Stimulated activated CD8-positive, alpha-beta memory T cell treated with anti-CD3 and anti-CD28 coated beads, Interleukin-15, amount 100 ng/mL, for 48 hours (primary cell): ENCODE data around the gene ADGRD1.

Experiments used
- DNase-seq, 2 donors: peaks; one replicate each; pipeline ENCODE4 v3.0.0-alpha.2; 2020; ENCODE audit warnings: low read depth in 2 of 2

Gene ADGRD1

DNA sequence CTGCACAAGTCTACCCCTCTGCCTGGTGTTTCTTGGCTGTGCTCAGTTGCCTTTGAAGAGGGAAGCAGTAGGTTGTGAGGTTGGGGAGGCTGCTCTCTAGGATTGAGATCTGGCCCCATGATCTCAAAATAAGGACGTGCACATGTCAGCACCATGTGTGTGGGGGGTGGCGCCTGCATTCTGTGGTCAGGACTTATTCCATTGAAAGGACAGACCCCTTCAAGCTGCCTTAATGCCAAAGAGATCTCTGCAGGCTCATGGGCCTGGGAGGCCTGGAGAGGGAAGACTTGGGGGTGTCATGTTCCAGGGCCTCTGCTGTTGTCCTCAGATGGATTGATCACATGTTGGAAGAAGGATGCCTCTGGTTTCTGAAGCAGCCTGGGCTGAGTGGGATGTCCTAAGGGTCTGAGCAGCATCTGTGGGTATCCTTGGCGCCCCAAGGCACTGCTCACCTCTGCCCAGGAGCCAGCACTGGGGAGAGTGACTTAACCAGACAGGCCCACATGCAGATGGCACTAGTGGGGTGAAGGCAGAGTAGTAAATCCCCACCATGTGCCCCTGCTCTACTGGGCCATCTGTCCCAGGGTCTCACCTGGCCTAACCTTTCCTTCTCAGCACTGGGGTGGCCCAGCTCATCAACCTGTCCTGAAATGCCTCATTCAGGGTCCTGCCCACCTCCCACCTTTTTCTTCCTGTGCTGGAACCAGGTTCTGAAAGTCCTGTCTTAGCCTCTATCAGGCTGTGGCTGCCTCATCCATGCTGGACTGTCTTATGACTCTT lies 118.9 kb downstream of the ADGRD1 start:
- DNase-seq = no peak

DNA sequence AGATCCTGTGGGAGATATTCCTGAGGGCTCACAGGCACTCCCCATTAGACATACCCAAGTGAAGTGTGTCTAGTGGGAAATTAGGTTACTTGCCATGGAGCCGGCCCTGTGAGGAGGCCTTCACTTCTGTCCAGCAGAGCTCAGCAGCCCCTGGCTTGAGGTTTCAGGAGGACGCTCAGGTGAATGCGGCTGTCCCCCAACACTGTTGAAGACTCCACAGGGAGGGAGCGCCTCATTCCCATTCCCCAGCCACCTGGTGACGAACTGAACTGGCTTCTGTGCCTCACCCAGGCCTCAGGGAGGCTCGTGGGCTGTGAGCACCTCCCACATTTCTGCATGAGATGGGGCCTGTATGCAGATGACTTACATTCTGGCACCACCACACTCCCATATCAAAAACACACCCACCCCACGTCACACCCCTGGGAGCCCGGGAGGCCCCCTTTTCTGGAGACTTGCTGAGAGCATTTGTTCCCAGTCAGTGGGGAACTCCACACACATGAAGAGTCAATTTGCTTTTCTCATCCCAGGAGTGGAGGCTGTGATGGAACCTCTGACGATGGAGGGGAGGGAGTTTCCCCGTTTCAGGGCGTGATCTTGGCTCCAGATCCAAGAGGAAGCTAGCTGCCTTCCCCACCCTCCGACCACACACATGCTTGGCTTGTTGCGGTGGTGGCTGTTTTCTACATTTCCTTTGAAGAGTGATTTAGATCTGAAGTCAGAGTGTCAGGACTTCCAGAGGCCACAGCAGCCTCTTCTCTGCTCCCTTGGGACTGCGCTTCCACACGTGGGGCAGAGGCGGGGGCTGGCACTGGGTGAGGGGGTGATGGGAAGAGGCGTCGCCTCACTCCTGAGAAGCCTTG lies 120.7 kb downstream of the ADGRD1 start:
- DNase-seq = no peak

DNA sequence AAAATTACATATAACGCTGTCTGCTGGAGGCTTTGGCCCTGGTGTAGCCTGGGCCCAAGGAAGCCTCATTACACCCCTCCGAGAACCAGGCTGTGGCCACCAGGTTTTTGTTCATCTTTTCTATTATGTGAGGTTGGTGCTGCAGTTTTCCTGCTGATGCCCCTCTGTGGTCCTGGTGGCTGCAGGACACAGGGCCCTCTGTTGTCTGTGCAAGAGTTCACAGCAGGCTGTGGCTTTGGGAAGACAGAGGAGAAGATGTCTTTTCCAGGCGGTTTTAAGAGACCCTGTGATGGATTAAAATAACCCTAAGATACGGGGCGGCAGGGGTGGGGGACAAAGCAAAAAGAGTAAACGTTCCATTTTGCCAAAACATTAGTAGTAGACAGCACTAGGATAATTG lies 121.5 kb downstream of the ADGRD1 start:
- DNase-seq = no peak

- DNase-seq = no peak
These were observed 121.9 kb downstream of the ADGRD1 start for GRCh38 chr12:131075611-131076010.

GRCh38 chr12:131076296-131076695 lies 122.6 kb downstream of the ADGRD1 start:
- DNase-seq = no peak

DNA sequence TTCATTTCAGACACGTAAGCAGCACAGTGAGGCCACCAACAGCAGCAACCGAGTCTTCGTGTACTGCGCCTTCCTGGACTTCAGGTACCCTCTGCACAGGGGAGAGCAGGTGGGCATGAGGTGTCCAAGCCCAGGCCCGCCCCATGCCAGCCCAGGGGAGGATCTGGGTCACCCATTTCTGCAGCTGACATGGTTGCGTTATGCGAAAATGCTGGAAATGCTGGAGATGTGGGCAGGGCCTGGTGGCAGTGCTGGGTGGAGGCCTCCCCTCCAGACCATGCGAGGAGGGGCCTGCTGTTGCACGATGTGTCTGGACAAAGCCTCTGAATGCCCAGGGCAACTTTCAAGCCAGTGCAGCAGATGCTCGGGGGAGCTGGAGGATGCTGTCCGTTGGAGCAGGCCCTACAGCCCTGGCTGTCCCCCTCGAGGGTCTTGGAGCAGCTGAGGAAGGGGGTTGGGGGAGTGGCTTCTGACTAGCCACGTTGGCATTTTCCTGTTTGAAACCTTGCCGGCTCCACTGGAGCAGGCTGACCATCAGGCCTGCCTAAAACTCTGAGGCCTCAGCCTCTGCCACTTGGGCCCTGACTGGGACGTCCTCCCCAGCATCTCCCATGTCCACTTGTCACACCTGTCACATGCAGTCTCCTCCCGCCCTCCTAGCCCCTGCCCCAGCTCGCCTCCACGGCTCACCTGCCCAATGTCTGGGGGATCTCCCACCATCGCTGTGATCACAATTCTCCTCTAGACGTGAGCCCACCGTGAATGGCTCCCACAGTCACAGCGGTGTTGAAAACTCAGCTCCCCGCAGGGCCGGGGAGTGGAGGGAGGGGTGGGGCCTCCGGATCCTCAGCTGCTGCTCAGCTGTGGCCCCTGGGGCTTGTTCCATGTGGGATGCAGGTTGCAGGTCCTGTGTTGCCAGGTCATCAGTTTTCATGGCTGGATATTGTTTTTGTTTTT lies 123.4 kb downstream of the ADGRD1 start:
- no peak for DNase-seq

DNA sequence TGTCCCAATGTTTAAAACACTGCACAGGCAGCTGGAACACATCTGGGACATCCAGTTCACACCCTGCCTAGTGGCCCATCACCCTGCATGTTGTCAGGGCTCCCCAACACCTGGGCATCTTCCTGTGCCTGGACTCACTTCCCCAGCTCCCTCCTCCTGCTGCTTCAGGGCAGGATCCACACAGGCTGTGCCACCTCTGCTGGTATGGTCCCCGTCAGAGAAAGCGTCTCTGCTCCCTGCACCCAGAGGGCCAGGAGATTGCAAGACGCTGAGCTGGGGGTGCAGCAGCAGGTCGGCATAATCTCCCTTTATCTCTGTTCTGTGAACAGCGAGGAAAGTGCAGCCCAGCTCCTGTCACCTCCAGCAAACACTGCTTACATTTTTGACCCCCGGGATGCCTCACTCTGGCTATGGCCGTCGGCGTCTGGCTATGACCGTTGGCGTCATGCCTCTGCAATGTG lies 124.3 kb downstream of the ADGRD1 start:
- no peak for DNase-seq

DNA sequence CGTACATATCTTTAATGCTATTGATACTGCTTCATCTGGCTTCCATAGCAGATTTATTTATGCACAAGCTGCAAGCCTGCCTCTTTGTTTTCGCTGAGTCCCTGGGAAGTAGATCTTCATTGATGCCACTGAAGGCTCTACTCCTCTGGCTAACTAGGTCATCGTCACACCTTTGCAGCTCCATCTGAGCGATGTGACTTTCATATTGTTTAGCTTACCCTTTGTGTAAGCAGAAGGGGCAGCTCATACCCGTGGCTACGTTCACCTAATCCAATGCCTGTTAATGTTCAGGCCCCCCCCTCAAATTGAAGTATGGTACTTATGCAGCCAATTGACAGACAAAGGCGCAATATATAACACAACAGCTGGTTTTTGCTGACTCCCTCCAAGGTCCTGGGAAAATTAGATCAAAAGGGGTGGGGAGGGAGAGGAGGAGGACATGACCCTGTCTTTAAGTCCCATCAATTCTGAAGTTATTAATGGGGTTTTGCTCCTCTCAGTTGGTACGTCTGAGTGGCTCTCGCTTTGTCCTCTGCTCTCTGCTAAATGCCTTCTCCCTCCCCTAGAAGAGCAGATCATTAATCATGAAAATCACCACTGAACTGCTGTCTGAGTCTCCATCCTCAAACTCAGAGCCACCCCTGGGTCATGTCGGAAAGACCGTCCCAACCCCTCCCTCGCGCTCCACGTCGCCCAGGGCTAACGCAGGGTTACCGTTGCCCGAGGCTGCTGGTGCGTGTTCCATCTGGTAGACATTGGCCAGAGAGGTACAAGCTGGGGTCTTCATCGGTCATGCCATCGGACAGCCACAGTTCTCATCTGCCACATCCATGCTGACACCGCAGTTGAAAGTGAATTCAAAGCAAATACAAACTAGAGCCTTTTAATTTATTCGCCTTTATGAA lies 128.8 kb downstream of the ADGRD1 start:
- no peak for DNase-seq

GRCh38 chr12:131084341-131085011 lies 130.8 kb downstream of the ADGRD1 start:
- no peak for DNase-seq

DNA sequence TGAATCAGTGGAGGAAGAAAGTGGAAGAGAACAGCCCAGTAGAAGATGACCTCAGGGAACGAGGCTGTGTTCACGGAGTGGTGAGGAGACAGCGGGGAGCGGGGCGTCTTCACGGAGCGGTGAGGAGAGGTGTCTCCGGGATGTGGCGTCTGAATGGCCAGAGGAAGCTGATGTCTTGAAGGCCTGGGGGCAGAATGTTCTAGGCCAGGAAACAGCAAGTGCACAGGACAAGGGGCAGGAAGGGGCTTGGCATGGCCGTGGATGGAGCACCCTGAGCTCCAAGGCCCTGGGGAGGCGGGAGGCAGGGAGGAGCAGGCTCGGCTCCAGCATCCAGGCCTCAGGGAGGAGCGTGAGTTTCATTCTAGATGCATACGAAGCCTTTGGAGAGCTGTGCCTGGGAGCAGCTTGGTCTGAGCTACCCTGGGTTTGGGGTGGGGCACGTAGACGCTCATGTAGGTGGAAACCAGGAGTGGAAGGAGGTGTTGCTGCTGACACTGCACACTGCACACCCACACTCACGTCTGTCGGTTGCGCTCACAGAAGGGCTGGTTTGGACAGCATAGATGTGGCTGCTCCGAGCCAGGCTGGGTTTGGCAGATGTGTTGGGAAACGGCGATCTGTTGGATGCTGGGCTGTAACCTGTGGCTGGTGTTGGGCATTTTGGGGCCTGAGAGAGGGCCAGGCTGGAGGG lies 131.6 kb downstream of the ADGRD1 start:
- no peak for DNase-seq

- DNase-seq = no peak
These were observed 132.3 kb downstream of the ADGRD1 start for GRCh38 chr12:131085816-131086591.

DNA sequence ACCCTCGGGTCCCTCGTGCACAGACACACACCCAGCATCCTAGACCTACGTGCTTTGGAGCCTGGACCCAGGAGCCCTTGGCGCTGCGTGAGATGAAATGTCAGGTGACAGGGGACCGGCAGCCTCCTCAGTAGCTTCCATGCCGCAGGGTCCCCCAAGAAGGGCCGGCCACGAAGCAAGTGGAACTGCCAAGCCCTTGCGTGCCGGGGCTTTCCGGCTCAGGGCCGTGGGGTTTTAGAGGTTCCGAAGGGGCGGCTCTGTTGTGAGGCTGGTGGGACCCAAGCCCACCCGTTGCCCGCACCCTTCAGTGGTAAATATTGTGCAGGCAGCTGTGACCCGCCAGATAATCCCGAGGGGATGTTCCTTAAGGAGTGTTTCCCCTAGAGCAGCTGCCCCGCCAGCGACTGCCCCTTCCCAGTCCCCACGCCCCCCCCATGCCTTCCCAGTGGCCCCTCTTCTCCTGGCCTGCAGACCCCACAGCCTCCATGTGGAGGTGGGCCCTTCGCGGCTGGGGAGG lies 133.7 kb downstream of the ADGRD1 start:
- DNase-seq = no peak

DNA sequence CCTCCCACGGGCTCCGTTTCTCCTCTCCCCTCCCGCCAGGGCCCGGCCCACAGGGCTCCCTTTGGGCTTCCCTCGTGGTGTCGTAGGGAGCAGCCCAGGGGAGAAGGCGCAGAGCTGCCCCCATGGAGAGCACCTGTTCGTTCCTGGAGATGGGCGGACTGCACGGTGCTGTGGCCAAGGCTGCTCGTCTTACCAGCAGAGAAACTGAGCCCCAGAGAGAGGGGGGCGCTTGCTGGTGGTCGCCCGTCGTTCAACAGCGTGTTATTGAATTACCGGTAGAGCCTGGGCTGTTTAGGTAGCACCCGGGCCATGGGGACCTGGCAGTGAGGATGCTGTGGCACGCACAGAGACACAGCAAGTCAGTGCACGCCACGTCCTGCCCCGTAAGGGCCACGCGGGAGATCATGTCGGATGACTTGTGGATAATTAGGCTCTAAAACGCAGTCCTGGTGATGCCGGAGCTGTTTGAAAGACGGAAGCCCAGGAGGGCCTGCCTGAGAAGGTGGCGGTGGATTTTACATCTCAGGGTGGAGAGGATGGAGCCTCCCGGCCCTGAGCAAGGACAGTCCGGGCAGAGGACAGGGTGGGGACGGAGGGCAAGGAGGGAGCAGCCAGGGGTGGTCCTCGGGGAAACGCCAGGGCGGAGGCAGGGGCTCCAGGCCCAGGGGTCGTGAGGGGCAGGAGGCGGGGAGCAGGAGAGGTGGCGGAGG lies 134.4 kb downstream of the ADGRD1 start:
- no peak for DNase-seq

DNA sequence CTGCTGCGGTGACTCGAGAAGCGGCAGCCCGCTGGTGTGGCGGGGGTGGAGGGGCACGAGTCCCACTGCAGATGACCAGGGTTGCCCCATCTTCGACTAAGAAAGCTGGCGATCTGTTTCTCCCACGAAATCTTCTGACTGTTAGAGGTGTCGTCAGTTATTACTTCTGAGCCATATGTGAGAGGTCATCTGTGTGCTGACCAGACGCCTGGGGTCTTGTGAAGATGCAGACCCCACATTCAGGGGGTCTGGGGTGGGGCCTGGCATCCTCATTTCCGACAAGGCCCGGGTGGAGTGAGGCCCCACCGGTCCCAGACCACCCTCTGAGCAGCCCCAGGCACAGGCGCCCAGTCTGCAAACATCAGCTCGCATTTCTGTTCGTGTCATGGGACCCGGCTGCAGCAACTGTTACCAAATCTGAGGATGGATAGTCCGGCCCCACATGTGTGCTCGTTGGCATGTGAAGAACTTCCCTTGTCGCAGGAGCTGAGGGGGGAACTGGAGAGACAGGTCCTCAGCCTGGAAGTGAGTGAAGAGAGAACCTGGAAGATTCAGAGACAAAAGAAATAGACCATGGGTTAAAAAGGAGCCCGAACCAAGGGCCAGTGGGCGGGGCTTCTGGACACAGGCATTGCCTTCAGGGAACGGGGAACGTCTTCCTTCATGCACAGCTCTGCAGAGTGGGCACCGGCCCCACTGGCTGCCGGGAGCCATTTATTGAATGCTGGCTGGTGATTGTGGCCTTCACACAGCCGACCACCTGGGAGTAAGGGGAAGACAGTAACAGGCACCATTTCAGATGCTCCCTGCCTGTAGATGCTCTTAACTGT lies 135.2 kb downstream of the ADGRD1 start:
- no peak for DNase-seq

DNA sequence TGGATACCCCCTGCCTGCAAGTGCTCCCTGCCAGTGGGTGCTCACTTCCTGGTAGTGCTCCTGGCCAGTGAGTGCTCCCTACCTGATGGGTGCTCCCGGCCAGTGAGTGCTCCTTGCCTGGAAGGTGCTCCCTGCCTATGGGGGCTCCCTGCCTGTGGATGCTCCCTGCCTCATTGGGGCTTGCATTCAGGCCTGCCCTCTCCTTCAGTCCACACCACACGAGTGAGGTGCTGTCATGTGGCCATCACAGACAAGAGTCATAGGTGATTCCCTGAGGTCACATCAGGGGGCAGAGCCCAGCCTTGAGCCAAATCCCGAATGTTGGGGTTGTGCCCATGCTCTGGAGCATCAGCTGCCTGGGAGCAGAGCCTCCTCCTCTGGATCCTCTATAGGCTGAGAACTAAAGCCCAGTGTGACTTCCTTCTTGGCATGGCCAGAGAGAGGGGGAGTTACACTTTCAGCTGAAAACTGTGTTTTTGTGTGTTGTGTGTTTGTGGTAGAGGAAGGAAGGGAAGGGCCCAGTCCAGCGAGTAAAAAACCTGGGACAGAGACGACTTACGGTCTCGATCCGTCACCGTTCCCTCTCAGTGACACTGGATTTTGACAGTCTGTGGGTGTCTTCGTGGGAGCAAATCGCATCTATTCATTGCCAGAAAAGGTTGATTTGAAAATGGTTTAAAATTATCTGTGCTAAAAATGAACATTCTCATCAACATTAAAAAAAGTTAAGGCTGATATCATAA lies 136.0 kb downstream of the ADGRD1 start:
- DNase-seq = no peak
